Caco-2 (cell line): Measurements from ENCODE around the gene NFE2L1. TPM values are rescaled to one million over a fixed set of nuclear protein-coding genes. Genes with fewer than 3 reads are reported as not detected.
A peak's percentile ranks its signal among the peaks of the same experiment; 100 is the strongest.
"Not testable (repeated sequence)": the region's sequence is repeated elsewhere in the genome, so short reads cannot be mapped to it uniquely, and the experiment has no call there.

Experiments
- BruUV-seq: library from RNA; stranded (reverse); fragments of 400-500 nt; replicated peaks from 2 replicates; lab custom pipeline; 2021; lab: Mats Ljungman, UMichigan
- CTCF ChIA-PET: fragments of 300-600 bp; sonication (Branson Sonifier 250); formaldehyde crosslinking; loops from one replicate; lab custom pipeline; 2022; ENCODE audit warnings: antibody characterized with exemption; lab: Charles Lee
- POLR2A ChIA-PET: fragments of 300-600 bp; sonication (Branson Sonifier 250); formaldehyde crosslinking; loops from one replicate; lab custom pipeline; 2022; ENCODE audit warnings: antibody characterized with exemption; lab: Charles Lee
- DNase-seq, 2 experiments: peaks; one replicate each; pipeline versions ENCODE4 v3.0.0 to v3.0.0-alpha.2; 2020 to 2022
- H3K27me3 ChIP-seq: replicated peaks from 2 replicates; pipeline ENCODE4 v1.6.0; 2011; ENCODE audit warnings: low read length; ENCODE audit not compliant: control insufficient read depth, insufficient read depth
- H3K36me3 ChIP-seq: 2 replicates; pipeline ENCODE4 v1.5.1; 2011; ENCODE audit warnings: low read length; ENCODE audit not compliant: control insufficient read depth, insufficient read depth
- H3K4me1 ChIP-seq: fragments of 250-450 bp; sonication (Bioruptor Pico); 2 replicates; pipeline ENCODE4 v1.5.1; 2020; ENCODE audit warnings: mild to moderate bottlenecking
- H3K4me3 ChIP-seq: 2 replicates; pipeline ENCODE4 v1.5.1; 2011; ENCODE audit warnings: low read depth, mild to moderate bottlenecking, control low read depth, low read length
- H3K9me3 ChIP-seq: fragments of 250-450 bp; sonication (Bioruptor Pico); 2 replicates; pipeline ENCODE4 v1.5.1; 2020; ENCODE audit warnings: mild to moderate bottlenecking, moderate library complexity
- H3K27ac Mint-ChIP-seq: one replicate; pipeline ENCODE4 v1.8.0; 2022; ENCODE audit warnings: mixed read lengths; ENCODE audit not compliant: unreplicated experiment
- H3K27me3 Mint-ChIP-seq: one replicate; pipeline ENCODE4 v1.8.0; 2022; ENCODE audit warnings: mixed read lengths; ENCODE audit not compliant: insufficient read depth, unreplicated experiment
- H3K36me3 Mint-ChIP-seq: one replicate; pipeline ENCODE4 v1.8.0; 2022; ENCODE audit warnings: mild to moderate bottlenecking, mixed read lengths; ENCODE audit not compliant: insufficient read depth, unreplicated experiment
- H3K4me1 Mint-ChIP-seq: one replicate; pipeline ENCODE4 v1.8.0; 2022; ENCODE audit warnings: low read depth, mixed read lengths; ENCODE audit not compliant: unreplicated experiment
- H3K4me3 Mint-ChIP-seq: one replicate; pipeline ENCODE4 v1.8.0; 2022; ENCODE audit warnings: mild to moderate bottlenecking, moderate library complexity, mixed read lengths; ENCODE audit not compliant: unreplicated experiment
- H3K9me3 Mint-ChIP-seq: one replicate; pipeline ENCODE4 v1.8.0; 2022; ENCODE audit warnings: mixed read lengths; ENCODE audit not compliant: unreplicated experiment
- intact Hi-C: fragments of 100-400 bp; cut with micrococcal nuclease; formaldehyde crosslinking; loops from one replicate; pipeline ENCODE4 v1.10.0; 2022; ENCODE audit not compliant: unreplicated experiment
- total RNA-seq: library from RNA; stranded (reverse); gene quantifications from 2 replicates; pipeline ENCODE4 v1.2.3, GENCODE V29; 2022
- TF ChIP-seq, protein P1 (sequence below), 2 experiments: fragments of 200-600 bp in 1 of 2; IDR thresholded peaks; 1 replicate in 1 of 2; 2 replicates in 1 of 2; pipeline versions ENCODE4 v1.5.1 to v1.8.0; 2011 to 2022; ENCODE audit warnings: antibody characterized with exemption in 1 of 2, control low read depth in 1 of 2, inconsistent platforms in 1 of 2, low read depth in 1 of 2, low read length in 1 of 2, mild to moderate bottlenecking in 1 of 2, moderate library complexity in 1 of 2; ENCODE audit not compliant: insufficient read depth in 1 of 2, severe bottlenecking in 1 of 2, unreplicated experiment in 1 of 2

Gene NFE2L1
- total RNA-seq, 1 experiment from 2014 or later: 356 TPM

- Histone ChIP-seq H3K36me3 (no peaks in the 10 kb centered on the region), H3K9me3 (no peaks in the 10 kb centered on the region), H3K4me1 (peaks cover 2% of the 10 kb centered on the region), H3K4me3 (no peak overlapping the region), H3K27me3 (no peaks in the 10 kb centered on the region)
- intact Hi-C loops: no loop called here
- ChIA-PET POLR2A (interaction anchor here (0.6 to 2.5 kb wide), 2 partner anchors 16 to 68 kb away, joined by 3 to 25 read pairs; partner anchors contain the start of gene NFE2L1), CTCF (interaction anchor here (0.9 to 2.7 kb wide), 3 partner anchors 17 to 60 kb away, joined by 3 to 17 read pairs (median 8); partner anchors contain the start of gene NFE2L1)
- Mint-ChIP-seq H3K27ac (no peak overlapping the region), H3K27me3 (no peaks in the 10 kb centered on the region), H3K9me3 (no peaks in the 10 kb centered on the region), H3K4me3 (no peak overlapping the region), H3K4me1 (peaks cover 6% of the 10 kb centered on the region), H3K36me3 (no peaks in the 10 kb centered on the region)
- DNase-seq: no peak
- BruUV-seq: no TSS peak
- TF ChIP-seq, protein P1, sequence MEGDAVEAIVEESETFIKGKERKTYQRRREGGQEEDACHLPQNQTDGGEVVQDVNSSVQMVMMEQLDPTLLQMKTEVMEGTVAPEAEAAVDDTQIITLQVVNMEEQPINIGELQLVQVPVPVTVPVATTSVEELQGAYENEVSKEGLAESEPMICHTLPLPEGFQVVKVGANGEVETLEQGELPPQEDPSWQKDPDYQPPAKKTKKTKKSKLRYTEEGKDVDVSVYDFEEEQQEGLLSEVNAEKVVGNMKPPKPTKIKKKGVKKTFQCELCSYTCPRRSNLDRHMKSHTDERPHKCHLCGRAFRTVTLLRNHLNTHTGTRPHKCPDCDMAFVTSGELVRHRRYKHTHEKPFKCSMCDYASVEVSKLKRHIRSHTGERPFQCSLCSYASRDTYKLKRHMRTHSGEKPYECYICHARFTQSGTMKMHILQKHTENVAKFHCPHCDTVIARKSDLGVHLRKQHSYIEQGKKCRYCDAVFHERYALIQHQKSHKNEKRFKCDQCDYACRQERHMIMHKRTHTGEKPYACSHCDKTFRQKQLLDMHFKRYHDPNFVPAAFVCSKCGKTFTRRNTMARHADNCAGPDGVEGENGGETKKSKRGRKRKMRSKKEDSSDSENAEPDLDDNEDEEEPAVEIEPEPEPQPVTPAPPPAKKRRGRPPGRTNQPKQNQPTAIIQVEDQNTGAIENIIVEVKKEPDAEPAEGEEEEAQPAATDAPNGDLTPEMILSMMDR (IDR thresholded peaks at IDR 0.05; ENCODE audit: insufficient read depth in 1 of 2, low read depth in 1 of 2, low read length in 1 of 2, severe bottlenecking in 1 of 2, unreplicated experiment in 1 of 2): no peak
Observed at GRCh38 chr17:48031966-48032365, 16.2 kb upstream of the NFE2L1 start.

- H3K4me3 ChIP-seq, H3K27me3 Mint-ChIP-seq, H3K36me3 Mint-ChIP-seq, H3K9me3 Mint-ChIP-seq, H3K4me1 ChIP-seq, DNase-seq, H3K4me3 Mint-ChIP-seq, intact Hi-C loops, H3K27ac Mint-ChIP-seq, H3K27me3 ChIP-seq, H3K4me1 Mint-ChIP-seq, H3K36me3 ChIP-seq, BruUV-seq, H3K9me3 ChIP-seq: not testable (repeated sequence)
- ChIA-PET CTCF (interaction anchor here (0.9 to 4.6 kb wide), 6 partner anchors 8 to 64 kb away, joined by 5 to 27 read pairs (median 6); partner anchors contain the start of genes CDK5RAP3 and NFE2L1), POLR2A (interaction anchor here (3.2 kb wide), 1 partner anchor 13 kb away, joined by 21 read pairs; the partner anchor contains the start of gene NFE2L1)
- TF ChIP-seq, protein P1 (IDR thresholded peaks at IDR 0.05; ENCODE audit: insufficient read depth in 1 of 2, low read depth in 1 of 2, low read length in 1 of 2, severe bottlenecking in 1 of 2, unreplicated experiment in 1 of 2): peak in 1 of 2 experiments; percentile 29
Observed at GRCh38 chr17:48034734-48035133, 13.4 kb upstream of the NFE2L1 start.

DNA sequence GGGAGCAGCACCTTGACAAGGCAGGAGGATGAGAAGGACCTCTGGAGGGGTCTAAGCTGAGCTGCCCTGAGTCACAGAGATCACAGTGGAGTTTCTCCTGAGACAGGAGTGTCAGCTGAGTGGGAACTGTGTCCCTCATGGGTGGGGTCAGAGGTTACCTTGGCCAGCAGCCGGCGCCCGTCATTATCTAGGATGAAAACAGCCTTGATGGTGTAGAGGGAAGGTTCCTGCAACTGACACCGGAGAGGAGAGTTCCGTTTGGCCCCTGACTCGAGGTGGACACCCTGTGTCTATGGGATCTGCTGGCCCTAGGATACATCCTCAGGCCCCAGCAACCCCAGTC, 11.5 kb upstream of the NFE2L1 start:
- no peaks in the 10 kb centered on the region for H3K9me3 Mint-ChIP-seq
- peak overlapping the region; percentile 75 for H3K4me3 Mint-ChIP-seq
- H3K27me3 ChIP-seq: no peaks in the 10 kb centered on the region
- POLR2A ChIA-PET: interaction anchor here (1.1 to 3.2 kb wide), 3 partner anchors 11 to 32 kb away, joined by 3 to 21 read pairs (median 5); partner anchors contain the start of gene NFE2L1
- H3K36me3 Mint-ChIP-seq: no peaks in the 10 kb centered on the region
- TF ChIP-seq, protein P1 (IDR thresholded peaks at IDR 0.05; ENCODE audit: insufficient read depth in 1 of 2, low read depth in 1 of 2, low read length in 1 of 2, severe bottlenecking in 1 of 2, unreplicated experiment in 1 of 2): no peak
- intact Hi-C loops: loop anchor here (1.0 kb wide), 2 partner anchors 11 to 12 kb away; partner anchors contain the start of gene NFE2L1
- CTCF ChIA-PET: interaction anchor here (1.3 to 4.6 kb wide), 4 partner anchors 10 to 28 kb away, joined by 6 to 27 read pairs (median 7); partner anchors contain the start of gene NFE2L1
- no peaks in the 10 kb centered on the region for H3K4me1 Mint-ChIP-seq
- H3K36me3 ChIP-seq: no peaks in the 10 kb centered on the region
- H3K27ac Mint-ChIP-seq: no peak overlapping the region
- peaks cover 9% of the 10 kb centered on the region; the same call in 1 of the 2 replicates for H3K4me1 ChIP-seq
- no peaks in the 10 kb centered on the region for H3K9me3 ChIP-seq
- H3K4me3 ChIP-seq: no peak overlapping the region; the same call in 1 of the 2 replicates
- DNase-seq: no peak
- peaks cover 2% of the 10 kb centered on the region for H3K27me3 Mint-ChIP-seq
- no TSS peak for BruUV-seq
